GM21528 (cell line): Measurements from ENCODE around the gene PADI6.
"Not testable (repeated sequence)": the region's sequence is repeated elsewhere in the genome, so short reads cannot be mapped to it uniquely, and the experiment has no call there.

Experiments
- ATAC-seq: cut with Tn5 transposase; IDR thresholded peaks from one replicate; pipeline ENCODE4 v1.9.1; 2021; ENCODE audit warnings: mild to moderate bottlenecking, moderate library complexity; ENCODE audit not compliant: unreplicated experiment, low FRiP score

The PADI6 gene

DNA sequence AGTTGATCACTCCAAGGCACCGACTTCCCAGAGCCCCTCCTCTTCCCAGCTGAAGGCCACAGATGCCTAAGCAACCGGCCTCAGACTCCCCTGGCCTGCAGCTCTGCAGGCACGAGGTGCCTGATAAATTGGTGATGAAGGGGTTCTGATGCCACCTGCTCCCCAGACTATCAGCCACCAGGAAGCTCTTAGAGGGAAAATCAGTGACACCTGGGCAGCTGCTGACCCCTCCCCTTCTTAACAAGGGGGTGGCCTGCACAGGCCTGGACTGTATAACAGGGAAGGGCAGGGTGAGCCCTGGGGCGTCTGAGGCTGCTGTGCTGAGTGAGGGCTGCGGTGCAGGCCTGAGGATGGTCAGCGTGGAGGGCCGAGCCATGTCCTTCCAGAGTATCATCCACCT is at the start of gene PADI6:
PADI6 (plus strand) TSS at position 301 of the 400 bp plus-strand sequence; CDS start at position 351, 50 bp downstream.
- no peak for ATAC-seq

DNA sequence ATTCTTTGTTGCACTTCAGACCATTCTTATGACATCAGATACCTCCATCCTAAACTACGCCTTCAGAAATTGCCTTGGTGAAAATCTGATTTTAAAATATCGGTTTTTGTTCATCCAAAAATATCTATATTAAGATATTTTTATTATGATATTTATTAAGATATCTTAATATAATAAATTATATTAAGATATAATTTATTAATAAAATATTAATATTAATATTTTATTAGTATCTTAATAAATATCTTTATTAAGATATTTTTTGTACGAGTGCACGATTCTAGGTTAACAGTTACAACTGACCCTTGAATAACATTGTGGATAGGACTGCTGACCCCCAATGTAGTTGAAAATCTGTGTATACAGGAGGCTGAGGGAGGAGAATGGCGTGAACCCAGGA is 43.1 kb upstream of the PADI6 start:
- ATAC-seq: no peak

DNA sequence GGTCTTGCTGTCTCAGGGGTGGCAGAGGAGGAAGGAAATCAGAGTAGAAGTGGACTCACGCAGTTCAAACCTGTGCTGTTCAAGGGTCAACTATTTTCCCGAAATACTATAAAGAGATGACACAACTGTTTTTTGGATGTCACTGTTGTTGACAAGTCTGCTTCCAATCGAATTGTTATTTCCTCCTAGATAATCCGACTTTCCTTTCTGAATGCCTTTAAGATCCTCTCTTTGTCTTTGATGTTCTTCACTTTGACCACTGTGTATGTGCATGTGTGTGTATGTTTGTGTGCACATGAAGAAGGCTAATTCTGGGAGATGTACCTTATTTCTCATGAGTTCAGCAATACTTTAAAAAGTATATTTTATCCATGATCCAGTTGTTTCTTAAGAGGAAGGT is 42.4 kb upstream of the PADI6 start:
- ATAC-seq: no peak

- no peak for ATAC-seq
Observed at GRCh38 chr1:17330856-17331255, 41.1 kb upstream of the PADI6 start.

GRCh38 chr1:17333081-17333480 is 38.9 kb upstream of the PADI6 start:
- ATAC-seq: no peak

DNA sequence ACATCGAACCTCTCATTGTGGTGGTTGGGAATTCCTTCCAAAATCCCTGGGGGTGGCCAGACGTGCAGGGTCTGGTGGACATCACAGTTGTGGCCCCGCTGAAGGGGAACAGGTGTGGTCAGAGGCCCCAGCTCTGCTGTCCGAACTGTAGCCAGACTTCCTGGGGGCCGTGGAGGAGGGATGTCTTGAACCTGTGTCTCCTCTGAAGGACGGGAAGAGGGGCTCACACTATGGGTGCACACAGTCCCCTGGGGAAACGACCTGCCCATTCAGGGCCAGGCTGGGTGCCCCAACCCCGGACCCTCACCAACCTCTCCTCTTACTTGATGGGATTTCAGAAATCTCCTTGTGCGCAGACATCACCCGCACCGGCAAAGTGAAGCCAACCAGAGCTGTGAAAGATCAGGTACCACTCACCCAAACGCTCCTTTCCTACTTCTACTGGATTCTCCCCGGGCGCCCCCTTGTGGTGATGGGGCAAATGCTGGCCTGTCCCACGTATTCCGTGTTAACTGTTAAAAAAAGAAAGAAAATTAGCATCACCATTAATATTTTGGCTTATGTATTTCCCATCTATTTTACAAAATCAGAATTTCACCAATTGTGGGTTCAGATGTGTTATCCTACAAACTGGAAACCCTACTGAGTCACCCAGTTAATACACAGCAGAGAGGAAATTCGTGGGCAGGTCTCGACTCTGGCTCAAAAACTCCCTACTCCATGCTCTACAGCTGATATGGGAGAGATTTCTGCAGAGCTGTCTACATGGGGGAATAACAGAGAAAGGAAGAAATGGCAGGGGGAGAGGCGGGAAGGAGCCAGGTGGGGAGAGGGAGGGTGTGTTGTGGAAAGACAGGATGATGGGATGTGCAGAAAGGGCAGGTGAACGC is 35.9 kb upstream of the PADI6 start:
- no peak for ATAC-seq

DNA sequence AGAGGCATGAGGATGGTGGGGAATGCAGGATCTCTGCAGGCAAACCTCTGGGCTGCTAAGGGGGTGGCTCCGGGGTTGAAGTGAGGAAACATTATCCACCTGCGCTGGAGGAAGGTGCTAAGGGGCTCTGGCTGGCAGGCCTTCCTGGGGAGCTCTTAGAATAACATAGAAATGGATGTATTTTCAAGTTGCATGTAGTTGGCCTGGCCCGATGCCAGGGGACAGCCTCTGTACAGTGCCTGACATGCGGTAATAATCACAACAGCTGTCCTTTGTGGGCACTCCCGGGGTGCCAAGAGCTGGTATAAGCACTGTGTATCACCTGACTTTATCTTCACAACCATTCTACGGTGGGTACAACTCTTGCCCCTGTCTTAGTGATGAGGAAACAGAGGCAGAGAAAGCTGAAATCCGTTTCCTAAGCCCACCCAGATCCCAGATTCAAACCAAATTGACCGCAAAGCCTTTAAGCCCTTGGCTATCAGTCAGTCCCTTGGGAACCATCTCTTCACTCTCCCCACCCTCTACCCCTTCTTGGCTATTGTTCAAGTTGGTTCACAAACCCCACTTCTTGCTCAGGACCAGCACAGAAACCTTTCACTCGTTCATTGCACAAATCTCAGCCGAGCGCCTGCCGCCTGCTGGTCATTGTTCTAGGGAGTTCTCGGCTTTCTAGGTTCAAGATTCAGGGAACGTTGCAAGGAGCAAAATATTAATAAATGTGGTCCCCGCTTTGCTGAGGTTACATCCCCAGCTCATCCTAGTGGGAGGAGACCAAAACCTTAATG is 33.1 kb upstream of the PADI6 start:
- ATAC-seq: no peak

DNA sequence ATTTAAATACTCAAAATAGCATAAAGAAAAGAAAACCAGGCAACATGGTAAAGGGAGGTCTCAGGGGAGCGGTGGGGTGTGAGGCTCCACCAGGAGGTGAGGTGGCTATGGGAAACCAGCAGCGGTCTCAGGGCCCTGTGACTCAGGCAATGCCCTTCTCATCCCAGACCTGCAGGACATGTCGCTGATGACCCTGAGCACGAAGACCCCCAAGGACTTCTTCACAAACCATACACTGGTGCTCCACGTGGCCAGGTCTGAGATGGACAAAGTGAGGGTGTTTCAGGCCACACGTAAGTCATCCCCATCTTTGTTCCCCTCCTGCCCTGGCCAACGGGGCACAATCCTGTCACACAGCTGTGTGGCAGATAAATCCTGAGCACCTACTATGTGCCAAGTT is 32.5 kb upstream of the PADI6 start:
- ATAC-seq: no peak

- no peak for ATAC-seq
Observed at GRCh38 chr1:17340358-17340757, 31.6 kb upstream of the PADI6 start.

DNA sequence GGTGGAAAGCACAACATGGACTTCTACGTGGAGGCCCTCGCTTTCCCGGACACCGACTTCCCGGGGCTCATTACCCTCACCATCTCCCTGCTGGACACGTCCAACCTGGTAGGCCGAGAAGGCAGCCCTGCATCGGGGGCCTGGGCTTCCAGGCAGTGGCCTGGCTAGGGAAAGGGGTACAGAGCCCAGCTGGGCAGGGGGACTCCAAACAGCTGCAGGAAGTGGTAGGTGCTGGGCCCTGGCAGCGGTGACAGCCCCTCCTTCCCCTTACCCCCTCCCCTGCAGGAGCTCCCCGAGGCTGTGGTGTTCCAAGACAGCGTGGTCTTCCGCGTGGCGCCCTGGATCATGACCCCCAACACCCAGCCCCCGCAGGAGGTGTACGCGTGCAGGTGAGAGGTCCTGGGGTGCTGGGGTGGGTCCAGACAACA is 30.0 kb upstream of the PADI6 start:
- ATAC-seq: no peak

DNA sequence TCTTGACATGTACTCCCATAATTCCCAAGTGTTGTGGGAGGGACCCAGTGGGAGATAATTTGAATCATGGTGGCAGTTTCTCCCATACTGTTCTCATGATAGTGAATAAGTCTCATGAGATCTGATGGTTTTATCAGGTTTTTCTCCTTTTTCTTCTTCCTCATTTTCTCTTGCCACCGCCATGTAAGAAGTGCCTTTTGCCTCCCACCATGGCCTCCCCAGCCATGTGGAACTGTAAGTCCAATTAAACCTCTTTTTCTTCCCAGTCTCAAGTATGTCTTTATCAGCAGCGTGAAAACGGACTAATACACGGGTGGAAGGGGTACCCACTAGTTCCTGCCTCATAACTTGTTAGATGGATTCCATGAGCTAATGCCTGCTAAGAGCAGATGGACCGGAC is 26.5 kb upstream of the PADI6 start:
- not testable (repeated sequence) for ATAC-seq

DNA sequence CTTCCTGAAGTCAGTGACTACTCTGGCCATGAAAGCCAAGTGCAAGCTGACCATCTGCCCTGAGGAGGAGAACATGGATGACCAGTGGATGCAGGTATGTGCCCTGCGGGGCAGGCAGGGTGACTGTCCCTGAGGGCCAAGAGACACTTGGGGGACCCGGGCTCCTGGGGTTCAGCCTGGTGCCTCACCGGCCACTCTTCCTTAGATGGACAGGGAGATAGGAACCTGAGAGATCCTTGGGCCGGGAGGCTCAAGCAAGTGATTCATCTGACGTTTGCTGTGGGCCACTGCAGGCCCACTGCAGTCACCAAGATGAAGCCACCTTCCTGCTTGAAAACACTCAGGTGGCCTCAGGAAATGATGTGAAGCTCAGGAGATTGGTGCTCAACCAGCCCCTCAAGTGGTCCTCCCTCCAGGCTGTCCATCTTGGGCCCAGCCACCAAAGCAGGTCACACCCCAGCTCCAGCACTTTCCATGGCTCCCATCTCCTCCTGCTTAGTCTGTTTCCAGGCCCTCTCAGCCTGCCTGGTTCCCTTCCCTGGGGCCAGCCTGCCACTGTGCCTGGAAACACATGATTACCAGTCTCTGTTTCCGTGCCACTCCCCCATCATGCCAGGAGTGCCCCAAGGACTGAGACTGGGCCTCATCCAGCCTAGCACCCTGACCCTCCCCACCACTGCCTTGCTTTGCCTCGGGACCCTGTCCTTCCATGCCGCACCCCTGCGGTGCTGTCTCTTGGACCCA is 25.8 kb upstream of the PADI6 start:
- no peak for ATAC-seq

- ATAC-seq: no peak
Observed at GRCh38 chr1:17347769-17348592, 24.0 kb upstream of the PADI6 start.

DNA sequence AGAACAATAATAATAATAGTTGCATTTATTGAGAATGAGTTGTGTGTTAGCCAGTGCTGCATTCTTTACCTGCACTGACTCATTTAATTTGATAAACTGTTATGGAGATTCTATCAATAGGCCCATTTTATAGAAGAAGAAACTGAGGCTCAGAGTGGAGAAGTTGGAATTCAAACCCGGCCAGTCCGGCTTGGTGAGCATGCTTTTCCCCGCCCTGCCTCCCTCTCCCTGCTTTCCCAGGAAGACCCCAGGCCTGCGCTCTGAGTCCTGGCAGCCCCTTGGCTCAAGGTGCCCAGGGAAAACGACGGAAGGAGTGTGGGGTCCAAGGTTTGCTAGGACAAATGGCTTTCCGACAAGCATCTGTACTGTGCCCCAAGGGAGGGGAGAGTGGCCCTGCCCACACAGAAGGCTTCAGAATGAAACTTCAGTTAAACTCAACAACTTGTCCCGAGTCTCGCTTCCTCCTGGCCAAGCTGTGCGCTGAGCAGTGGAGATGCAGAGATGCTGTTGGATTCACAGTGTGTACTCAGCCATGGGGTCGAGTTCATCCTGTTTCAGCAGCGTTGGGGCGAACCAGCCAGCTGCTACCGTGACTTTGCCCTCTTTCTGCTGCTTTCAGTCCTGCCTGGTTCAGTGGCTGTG is 23.3 kb upstream of the PADI6 start:
- ATAC-seq: no peak

DNA sequence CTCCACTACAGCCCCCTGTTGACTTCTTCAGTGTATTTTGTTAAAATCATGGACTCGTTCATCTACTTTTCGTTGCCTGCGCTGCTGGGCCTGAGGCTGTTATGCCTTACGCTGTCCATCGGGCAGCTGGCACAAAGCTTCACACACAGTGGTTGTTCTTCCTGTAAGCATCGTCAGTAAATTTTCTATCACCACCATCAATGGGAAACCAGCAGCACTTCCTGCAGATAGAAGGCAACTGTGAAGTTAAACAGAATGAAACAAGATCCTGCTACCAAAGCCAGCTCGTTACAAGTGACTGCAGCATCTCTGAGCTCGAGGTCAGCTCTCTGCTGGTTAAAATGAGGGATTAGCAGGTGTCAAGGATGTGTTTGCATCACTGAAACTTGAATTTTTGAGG is 21.9 kb upstream of the PADI6 start:
- ATAC-seq: no peak

GRCh38 chr1:17350928-17351446 is 21.0 kb upstream of the PADI6 start:
- no peak for ATAC-seq

- no peak for ATAC-seq
Observed at GRCh38 chr1:17351598-17352324, 20.2 kb upstream of the PADI6 start.

GRCh38 chr1:17352419-17352909 is 19.5 kb upstream of the PADI6 start:
- ATAC-seq: no peak

GRCh38 chr1:17355898-17356297 is 16.1 kb upstream of the PADI6 start:
- ATAC-seq: no peak
